K562 (cell line): Measurements from ENCODE around the gene TNIP1. TPM values are rescaled to one million over a fixed set of nuclear protein-coding genes. Genes with fewer than 3 reads are reported as not detected.

Source experiments
- ATAC-seq: fragments of 200-7000 bp; cut with Tn5 transposase; 3 replicates; pipeline ENCODE4 v1.9.1; 2020; ENCODE audit warnings: moderate library complexity
- BruUV-seq: library from RNA; stranded (reverse); fragments of 400-500 nt; replicated peaks from 2 replicates; lab custom pipeline; 2021; lab: Mats Ljungman, UMichigan
- CTCF ChIA-PET: fragments of 300-600 bp; formaldehyde crosslinking; extraction: SDS; loops from one replicate; lab custom pipeline; 2021; ENCODE audit warnings: low intra/inter-chr PET ratio; lab: Yijun Ruan, JAX
- POLR2A ChIA-PET: fragments of 300-600, 350-650 bp; sonication (Branson Sonifier 250); formaldehyde crosslinking; extraction: SDS; loops from one replicate; lab custom pipeline; 2021; ENCODE audit warnings: antibody characterized with exemption, inconsistent platforms; lab: Yijun Ruan, JAX
- DNase-seq, 4 experiments: peaks; one replicate each; pipeline versions ENCODE4 v3.0.0 to v3.0.0-alpha.2; 2011 to 2018; ENCODE audit warnings: low spot score in 3 of 4, mixed read lengths in 3 of 4; ENCODE audit errors: extremely low read depth in 1 of 4
- FAIRE-seq: peaks from 2 replicates; lab custom pipeline; 2011; peaks lifted over from hg19 to GRCh38; lab: Jason Lieb, UNC
- H2AFZ ChIP-seq: 2 replicates; pipeline ENCODE4 v1.6.0; 2011; ENCODE audit warnings: low read depth, low read length, control low read depth, inconsistent platforms
- H3K27ac ChIP-seq: fragments of 200-600 bp; 3 replicates; pipeline ENCODE4 v1.8.0; 2011; ENCODE audit warnings: low read depth, mild to moderate bottlenecking, control low read depth, inconsistent platforms, low read length, moderate library complexity, mixed read lengths; ENCODE audit errors: extremely low read depth
- H3K27me3 ChIP-seq, 2 experiments: fragments of 300-600 bp in 1 of 2; 2 replicates in 1 of 2; 3 replicates in 1 of 2; pipeline versions ENCODE4 v1.6.0 to v1.8.0; 2011; ENCODE audit warnings: inconsistent platforms in 2 of 2, low read length in 2 of 2, mild to moderate bottlenecking in 1 of 2, mixed read lengths in 1 of 2, moderate library complexity in 1 of 2; ENCODE audit not compliant: control insufficient read depth in 2 of 2, insufficient read depth in 2 of 2
- H3K36me3 ChIP-seq: fragments of 300-600 bp; 3 replicates; pipeline ENCODE4 v1.8.0; 2011; ENCODE audit warnings: mild to moderate bottlenecking, low read length, inconsistent platforms; ENCODE audit not compliant: control insufficient read depth, insufficient read depth
- H3K4me1 ChIP-seq, 2 experiments: fragments of 200-600 bp in 1 of 2; replicated peaks in 1 of 2; 2 replicates in 1 of 2; 3 replicates in 1 of 2; pipeline versions ENCODE4 v1.5.1 to v1.8.0; 2011; ENCODE audit warnings: inconsistent platforms in 2 of 2, low read length in 2 of 2, mild to moderate bottlenecking in 1 of 2, mixed read lengths in 1 of 2, moderate library complexity in 1 of 2; ENCODE audit not compliant: control insufficient read depth in 2 of 2, insufficient read depth in 2 of 2
- H3K4me2 ChIP-seq: 2 replicates; pipeline ENCODE4 v1.6.1; 2011; ENCODE audit warnings: low read length, control low read depth, inconsistent platforms, mixed read lengths; ENCODE audit not compliant: insufficient read depth
- H3K4me3 ChIP-seq: fragments of 200-600 bp; sonication (generic), shearing (Covaris generic); 2 replicates; pipeline ENCODE4 v1.5.1; 2016; ENCODE audit warnings: control low read depth, inconsistent platforms
- H3K79me2 ChIP-seq: fragments of 200-600 bp; 3 replicates; pipeline ENCODE4 v1.8.0; 2011; ENCODE audit warnings: low read length, inconsistent platforms; ENCODE audit not compliant: control insufficient read depth, insufficient read depth
- H3K9ac ChIP-seq, 2 experiments: 2 replicates each; pipeline versions ENCODE4 v1.6.0 to v1.6.1; 2011; ENCODE audit warnings: low read depth in 2 of 2, low read length in 2 of 2, control low read depth in 1 of 2, inconsistent platforms in 1 of 2, mild to moderate bottlenecking in 1 of 2, mixed read lengths in 1 of 2; ENCODE audit not compliant: insufficient read depth in 1 of 2
- H3K9me1 ChIP-seq: one replicate; pipeline ENCODE4 v1.6.0; 2011; ENCODE audit warnings: inconsistent platforms, mild to moderate bottlenecking, low read length, moderate library complexity; ENCODE audit not compliant: control insufficient read depth, insufficient read depth
- H3K9me3 ChIP-seq: replicated peaks from 2 replicates; pipeline ENCODE4 v1.5.1; 2011; ENCODE audit warnings: low read depth, low read length, inconsistent platforms; ENCODE audit not compliant: control insufficient read depth, insufficient read depth
- H4K20me1 ChIP-seq: replicated peaks from 2 replicates; pipeline ENCODE4 v1.6.1; 2011; ENCODE audit warnings: low read length, inconsistent platforms, mixed read lengths; ENCODE audit not compliant: control insufficient read depth, insufficient read depth
- E2F1 ChIP-seq: sonication (generic); formaldehyde crosslinking; IDR thresholded peaks from 2 replicates; pipeline ENCODE4 v1.8.1; 2023; ENCODE audit warnings: mild to moderate bottlenecking, missing genetic modification reagents, moderate library complexity
- E2F3 ChIP-seq: fragments of 250-450 bp; sonication (Bioruptor Pico); IDR thresholded peaks from 2 replicates; pipeline ENCODE4 v1.4.0; 2020; ENCODE audit warnings: mild to moderate bottlenecking
- MAZ ChIP-seq, 2 experiments: fragments of 450-650 bp in 1 of 2; sonication (generic) in 1 of 2; formaldehyde crosslinking; IDR thresholded peaks in 1 of 2; conservative IDR thresholded peaks in 1 of 2; 2 replicates each; pipeline versions ENCODE4 v1.4.0 to v1.5.0; 2020; ENCODE audit warnings: mild to moderate bottlenecking in 1 of 2, missing genetic modification reagents in 1 of 2
- RBM25 ChIP-seq: fragments of 200-400 bp; formaldehyde crosslinking; IDR thresholded peaks from 2 replicates; pipeline ENCODE4 v1.6.1; 2018; ENCODE audit warnings: low read length, low read depth, moderate library complexity; ENCODE audit not compliant: severe bottlenecking
- RNF2 ChIP-seq: sonication (generic); IDR thresholded peaks from 2 replicates; pipeline ENCODE4 v1.6.1; 2016
- ZNF586 ChIP-seq: fragments of 450-650 bp; formaldehyde crosslinking; conservative IDR thresholded peaks from 2 replicates; pipeline ENCODE4 v1.4.0; 2020; ENCODE audit warnings: mild to moderate bottlenecking, moderate library complexity
- ZNF830 ChIP-seq: fragments of 250-450 bp; sonication (Bioruptor Pico); IDR thresholded peaks from 2 replicates; pipeline ENCODE4 v1.5.0; 2021; ENCODE audit warnings: mild to moderate bottlenecking
- WGBS: fragments of 100-300 bp; shearing (Covaris generic); methylation state at CpG from one replicate; pipeline ENCODE4 v1.1.6; 2016; ENCODE audit warnings: low coverage, mixed read lengths; ENCODE audit not compliant: insufficient coverage; ENCODE audit errors: missing lambda C conversion rate; 5-methylcytosine and 5-hydroxymethylcytosine counted together
- in situ Hi-C: fragments of 300-500 bp; cut with MboI; formaldehyde crosslinking; loops from 4 replicates; pipeline ENCODE4 v1.15.0; 2018; ENCODE audit warnings: inconsistent platforms, mixed read lengths
- intact Hi-C: fragments of 100-400 bp; cut with micrococcal nuclease; formaldehyde crosslinking; loops from 2 replicates; pipeline ENCODE4 v1.14.2; 2022
- polyA plus RNA-seq, 8 experiments: library from polyadenylated mRNA; depleted of rRNA in 4 of 8; stranded (reverse) in 5 of 8; unstranded in 3 of 8; fragments of >200 nt; fragmentation: Nextera tagmentation in 2 of 8; fragmentation: Illumina TruSeq in 1 of 8; extraction: Ambion mirVana in 2 of 8; extraction: Trizol in 1 of 8; gene quantifications; 2 replicates each; pipeline versions ENCODE4 v1.2.1 to v1.2.3, GENCODE V29; 2011 to 2014; ENCODE audit warnings: inconsistent platforms in 1 of 8, missing spikeins in 1 of 8
- total RNA-seq, 7 experiments: library from RNA; depleted of rRNA in 6 of 7; stranded (reverse); fragments of >200 nt in 6 of 7; fragmentation: Illumina TruSeq in 2 of 7; extraction: Trizol in 2 of 7; gene quantifications; 2 replicates each; pipeline versions ENCODE4 v1.2.1 to v1.2.3, GENCODE V29; 2011 to 2021; ENCODE audit warnings: low replicate concordance in 1 of 7

The TNIP1 gene
- total and polyA plus RNA-seq, 9 of the 15 experiments (the other 6 are each of a cell fraction or from before 2014, with no cell fraction given), result 0.46 to 41.0 (median 24.6) TPM

- no peaks in the 10 kb centered on the region for H3K9me3 ChIP-seq
- WGBS, result 83% methylated on average over 10 of the region's 10 CpGs
- CTCF ChIA-PET, result no interaction called here
- H2AFZ ChIP-seq, result no peak overlapping the region
- H4K20me1 ChIP-seq, result peaks cover 28% of the 10 kb centered on the region
- TF ChIP-seq RBM25, result peak; percentile 9
- TF ChIP-seq E2F3 (CRISPR knock-in tag), result no peak
- no peak overlapping the region for H3K4me2 ChIP-seq
- POLR2A ChIA-PET, result interaction anchor here (0.6 to 1.5 kb wide), 5 partner anchors 10 to 794 kb away, joined by 3 to 8 read pairs (median 3); partner anchors contain the start of gene TNIP1
- peaks cover 27% of the 10 kb centered on the region for H3K36me3 ChIP-seq
- ATAC-seq (no peak), DNase-seq (no peak), FAIRE-seq (no peak)
- no peak overlapping the region for H3K27ac ChIP-seq
- peaks cover 6 to 9% of the 10 kb centered on the region in 2 experiments; a peak in 2 of 5 replicates for H3K4me1 ChIP-seq
- H3K4me3 ChIP-seq, result no peak overlapping the region
- intact Hi-C loops (no loop called here), in situ Hi-C loops (no loop called here)
- no TSS peak for BruUV-seq
- H3K27me3 ChIP-seq, result no peaks in the 10 kb centered on the region; a peak in 1 of 5 replicates
- H3K79me2 ChIP-seq, result peaks cover 76% of the 10 kb centered on the region
- H3K9me1 ChIP-seq, result peaks cover 9% of the 10 kb centered on the region
- H3K9ac ChIP-seq, result peak overlapping the region in 1 of 2 experiments; percentile 22; a peak in 1 of 4 replicates
These were observed 8.8 kb downstream of the TNIP1 start for GRCh38 chr5:151071848-151072629.

GRCh38 chr5:151071021-151071420 is 9.8 kb downstream of the TNIP1 start:
- no peak for FAIRE-seq
- H3K79me2 ChIP-seq, result peaks cover 67% of the 10 kb centered on the region
- POLR2A ChIA-PET, result interaction anchor here (1.0 to 1.5 kb wide), 4 partner anchors 11 to 33 kb away, joined by 3 to 8 read pairs (median 3); partner anchors contain the start of gene TNIP1

More at GRCh38 chr5:151071021-151071420, 9.8 kb downstream of the TNIP1 start:
- Histone ChIP-seq H3K4me2 (no peak overlapping the region), H2AFZ (no peak overlapping the region), H3K27me3 (no peaks in the 10 kb centered on the region; a peak in 1 of 5 replicates), H3K9me3 (no peaks in the 10 kb centered on the region), H4K20me1 (peaks cover 36% of the 10 kb centered on the region), H3K4me3 (no peak overlapping the region), H3K9me1 (peaks cover 9% of the 10 kb centered on the region), H3K4me1 (peaks cover 3 to 7% of the 10 kb centered on the region in 2 experiments; a peak in 2 of 5 replicates), H3K27ac (no peak overlapping the region), H3K9ac (no peak overlapping the region; a peak in 1 of 4 replicates), H3K36me3 (peaks cover 30% of the 10 kb centered on the region)
- WGBS, result 78% methylated on average over 4 of the region's 4 CpGs
- no peak for ATAC-seq
- CTCF ChIA-PET, result no interaction called here
- TF ChIP-seq E2F1 (CRISPR knock-in tag), result no peak
- no peak for TF ChIP-seq MAZ (CRISPR knock-in tag; conservative IDR thresholded peaks at IDR 0.05 in 1 of 2, IDR thresholded peaks at IDR 0.05 in 1 of 2)
- TF ChIP-seq ZNF586 (CRISPR knock-in tag), result no peak
- no peak for TF ChIP-seq ZNF830 (CRISPR knock-in tag)
- TF ChIP-seq RNF2, result no peak
- in situ Hi-C loops (no loop called here), intact Hi-C loops (no loop called here)
- no peak for DNase-seq
- BruUV-seq, result no TSS peak
